NCI-H2171 treated with DMSO at 0.1 percent for 48 hours (cell line): ENCODE data around the gene SRA1.
A peak's percentile ranks its signal among the peaks of the same experiment; 100 is the strongest.

Source experiments
- DNase-seq: peaks from one replicate; lab custom pipeline; 2025; lab: John Stamatoyannopoulos, UW

SRA1 gene

GRCh38 chr5:140550147-140551079 lies 6.9 kb downstream of the SRA1 start:
- DNase-seq, result no peak

- no peak for DNase-seq
These were observed 7.8 kb downstream of the SRA1 start for GRCh38 chr5:140549237-140550144.

- no peak for DNase-seq
These were observed 8.5 kb downstream of the SRA1 start for GRCh38 chr5:140548791-140549190.

GRCh38 chr5:140548300-140548688 lies 9.0 kb downstream of the SRA1 start:
- no peak for DNase-seq

- DNase-seq, result peak; percentile 75
These were observed 9.6 kb downstream of the SRA1 start, which contains the start of gene EIF4EBP3 for GRCh38 chr5:140547508-140548299. Gene EIF4EBP3 (plus strand): TSS chr5:140547662. CDS start chr5:140547738, 76 bp downstream.

GRCh38 chr5:140546851-140547507 lies 10.3 kb downstream of the SRA1 start:
- DNase-seq, result no peak

- DNase-seq, result no peak
These were observed 11.7 kb downstream of the SRA1 start for GRCh38 chr5:140545606-140546005.

- no peak for DNase-seq
These were observed 12.3 kb downstream of the SRA1 start for GRCh38 chr5:140544986-140545385.

GRCh38 chr5:140542972-140543371 lies 14.3 kb downstream of the SRA1 start:
- no peak for DNase-seq

GRCh38 chr5:140540227-140540626 lies 17.0 kb downstream of the SRA1 start:
- no peak for DNase-seq

GRCh38 chr5:140524003-140524402 lies 33.3 kb downstream of the SRA1 start:
- DNase-seq, result no peak

GRCh38 chr5:140513124-140513523 lies 44.1 kb downstream of the SRA1 start:
- no peak for DNase-seq

GRCh38 chr5:140509898-140510297 lies 47.4 kb downstream of the SRA1 start:
- no peak for DNase-seq

GRCh38 chr5:140502834-140503233 lies 54.4 kb downstream of the SRA1 start:
- no peak for DNase-seq
